ENCODE data around the gene HOXC6.

- TF ChIP-seq REST (IDR thresholded peaks at IDR 0.05; ENCODE audit: low read depth, low read length) (no peak), RBBP5 (conservative IDR thresholded peaks at IDR 0.05) (no peak), FOXK2 (IDR thresholded peaks at IDR 0.05) (no peak)
- TF ChIP-seq, protein P1, sequence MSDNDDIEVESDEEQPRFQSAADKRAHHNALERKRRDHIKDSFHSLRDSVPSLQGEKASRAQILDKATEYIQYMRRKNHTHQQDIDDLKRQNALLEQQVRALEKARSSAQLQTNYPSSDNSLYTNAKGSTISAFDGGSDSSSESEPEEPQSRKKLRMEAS (IDR thresholded peaks at IDR 0.05; ENCODE audit: low read depth, low read length) = no peak
These were observed 47.2 kb downstream of the HOXC6 start for GRCh38 chr12:54075409-54075808.

All from GM12878 (cell line).